GM12892 (cell line): Measurements from ENCODE around the gene ATP5F1D.
A peak's percentile ranks its signal among the peaks of the same experiment; 100 is the strongest.
"Not testable (repeated sequence)": the region's sequence is repeated elsewhere in the genome, so short reads cannot be mapped to it uniquely, and the experiment has no call there.

Source experiments
- DNase-seq: peaks from one replicate; pipeline ENCODE4 v3.0.0; 2011; ENCODE audit not compliant: insufficient read length
- FAIRE-seq: peaks from 2 replicates; lab custom pipeline; 2011; peaks lifted over from hg19 to GRCh38; lab: Jason Lieb, UNC
- POLR2A ChIP-seq: IDR thresholded peaks from 2 replicates; pipeline ENCODE4 v1.6.1; 2011; ENCODE audit warnings: low read depth, low read length, control low read depth
- POLR2AphosphoS5 ChIP-seq: IDR thresholded peaks from 2 replicates; pipeline ENCODE4 v1.6.1; 2011; ENCODE audit warnings: low read depth, low read length, control low read depth
- TAF1 ChIP-seq: IDR thresholded peaks from 2 replicates; pipeline ENCODE4 v1.6.1; 2011; ENCODE audit warnings: low read depth, mild to moderate bottlenecking, control low read depth, low read length, borderline replicate concordance

Gene ATP5F1D

GRCh38 chr19:1245494-1246264 lies 4.1 kb downstream of the ATP5F1D start:
- TF ChIP-seq POLR2AphosphoS5, result no peak
- no peak for TF ChIP-seq TAF1
- no peak for TF ChIP-seq POLR2A
- no peak for FAIRE-seq

GRCh38 chr19:1246265-1247087 lies 4.9 kb downstream of the ATP5F1D start:
- not testable (repeated sequence) for DNase-seq, FAIRE-seq

More at GRCh38 chr19:1245494-1246264, 4.1 kb downstream of the ATP5F1D start:
- no peak for DNase-seq

GRCh38 chr19:1247748-1248138 lies 6.2 kb downstream of the ATP5F1D start:
- no peak for TF ChIP-seq POLR2A
- no peak for TF ChIP-seq TAF1
- no peak for TF ChIP-seq POLR2AphosphoS5
- DNase-seq (no peak), FAIRE-seq (no peak)

- FAIRE-seq (peak; percentile 71), DNase-seq (peak; percentile 75)
- peak; percentile 70 for TF ChIP-seq POLR2AphosphoS5
- peak; percentile 88 for TF ChIP-seq POLR2A
- no peak for TF ChIP-seq TAF1
These were observed 6.7 kb downstream of the ATP5F1D start, which contains the start of gene MIDN for GRCh38 chr19:1248139-1248785. TSS of gene MIDN (plus strand) at chr19:1248583. CDS start at chr19:1250297, 1,714 bp downstream.

GRCh38 chr19:1248786-1249297 lies 7.3 kb downstream of the ATP5F1D start:
- TF ChIP-seq POLR2A, result peak; percentile 28; the same call in 1 of the 2 replicates
- no peak for TF ChIP-seq POLR2AphosphoS5
- TF ChIP-seq TAF1, result no peak
- DNase-seq, result peak; percentile 73
- FAIRE-seq, result peak; percentile 88

- FAIRE-seq, result peak; percentile 93
These were observed 7.9 kb downstream of the ATP5F1D start for GRCh38 chr19:1249298-1249989.

GRCh38 chr19:1249990-1250436 lies 8.5 kb downstream of the ATP5F1D start:
- DNase-seq (no peak), FAIRE-seq (no peak)
- no peak for TF ChIP-seq POLR2AphosphoS5
- no peak for TF ChIP-seq TAF1
- TF ChIP-seq POLR2A, result no peak

More at GRCh38 chr19:1249298-1249989, 7.9 kb downstream of the ATP5F1D start:
- TF ChIP-seq TAF1 (no peak), POLR2A (peak; percentile 80; the same call in 1 of the 2 replicates), POLR2AphosphoS5 (0 out of 2 replicates have a peak, but pooled peaks have one; percentile 53)
- DNase-seq, result peak; percentile 92

GRCh38 chr19:1250437-1251260 lies 9.1 kb downstream of the ATP5F1D start:
- FAIRE-seq (no peak), DNase-seq (no peak)
- TF ChIP-seq POLR2AphosphoS5 (no peak), POLR2A (no peak), TAF1 (no peak)

GRCh38 chr19:1251330-1252220 lies 10.0 kb downstream of the ATP5F1D start:
- TF ChIP-seq POLR2AphosphoS5 (no peak; the same call in 1 of the 2 replicates), POLR2A (peak; percentile 45; the same call in 1 of the 2 replicates)
- peak; percentile 89 for FAIRE-seq
- DNase-seq, result no peak
